Subcutaneous adipose tissue (tissue), 4 donors: Measurements from ENCODE around the gene DPEP2. TPM values are rescaled to one million over a fixed set of nuclear protein-coding genes. Genes with fewer than 3 reads are reported as not detected.

Source experiments
- total RNA-seq, 4 donors: library from RNA; depleted of rRNA; stranded (reverse); fragments of >200 nt; gene quantifications; one replicate each; pipeline ENCODE4 v1.1.0, GENCODE V29; 2016
- TF ChIP-seq, protein P1 (sequence below): fragments of 450-650 bp; IDR thresholded peaks from one replicate; pipeline ENCODE4 v1.5.1; 2016; ENCODE audit warnings: low read depth, mild to moderate bottlenecking, control low read depth, antibody characterized with exemption, moderate library complexity

The DPEP2 gene
- total RNA-seq, 4 donors from 2014 or later = 0.98 to 28.7 (median 9.5) TPM

- TF ChIP-seq, protein P1, sequence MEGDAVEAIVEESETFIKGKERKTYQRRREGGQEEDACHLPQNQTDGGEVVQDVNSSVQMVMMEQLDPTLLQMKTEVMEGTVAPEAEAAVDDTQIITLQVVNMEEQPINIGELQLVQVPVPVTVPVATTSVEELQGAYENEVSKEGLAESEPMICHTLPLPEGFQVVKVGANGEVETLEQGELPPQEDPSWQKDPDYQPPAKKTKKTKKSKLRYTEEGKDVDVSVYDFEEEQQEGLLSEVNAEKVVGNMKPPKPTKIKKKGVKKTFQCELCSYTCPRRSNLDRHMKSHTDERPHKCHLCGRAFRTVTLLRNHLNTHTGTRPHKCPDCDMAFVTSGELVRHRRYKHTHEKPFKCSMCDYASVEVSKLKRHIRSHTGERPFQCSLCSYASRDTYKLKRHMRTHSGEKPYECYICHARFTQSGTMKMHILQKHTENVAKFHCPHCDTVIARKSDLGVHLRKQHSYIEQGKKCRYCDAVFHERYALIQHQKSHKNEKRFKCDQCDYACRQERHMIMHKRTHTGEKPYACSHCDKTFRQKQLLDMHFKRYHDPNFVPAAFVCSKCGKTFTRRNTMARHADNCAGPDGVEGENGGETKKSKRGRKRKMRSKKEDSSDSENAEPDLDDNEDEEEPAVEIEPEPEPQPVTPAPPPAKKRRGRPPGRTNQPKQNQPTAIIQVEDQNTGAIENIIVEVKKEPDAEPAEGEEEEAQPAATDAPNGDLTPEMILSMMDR = no peak
Observed at GRCh38 chr16:67945392-67945933, 53.8 kb downstream of the DPEP2 start.

DNA sequence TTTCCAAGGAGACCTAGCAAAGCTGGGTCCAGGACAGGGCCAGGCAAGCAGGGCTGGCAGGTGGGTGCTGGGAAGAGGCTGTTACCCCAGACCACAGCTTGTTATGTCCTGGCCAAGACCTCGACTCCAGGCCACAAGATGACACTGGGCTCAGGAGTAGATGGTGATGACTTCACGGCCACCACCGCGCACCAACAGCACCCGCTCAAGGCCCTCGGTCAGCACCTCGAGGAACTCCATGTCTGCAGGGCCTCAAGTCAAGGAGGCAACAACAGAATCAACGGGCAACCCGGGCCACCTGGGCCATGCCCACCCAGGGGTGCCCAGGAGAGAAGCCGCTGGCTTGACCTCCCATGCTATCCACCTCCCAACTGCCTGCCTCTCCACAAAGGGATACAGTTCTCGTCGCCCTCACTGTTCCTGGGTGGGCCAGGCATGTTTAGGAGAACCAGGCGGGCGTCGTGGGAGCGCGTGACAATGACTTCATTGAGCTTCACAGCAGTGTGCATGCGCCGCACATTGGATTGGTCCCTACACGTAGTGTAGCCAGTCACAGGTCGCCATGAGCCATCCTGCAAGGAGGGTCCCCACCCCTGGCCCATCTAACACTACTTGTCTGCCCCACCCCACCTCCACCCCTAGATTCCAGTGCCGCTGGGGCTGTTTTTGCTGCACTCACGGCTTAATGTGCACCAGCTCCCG is 54.4 kb downstream of the DPEP2 start:
- TF ChIP-seq, protein P1 = no peak

DNA sequence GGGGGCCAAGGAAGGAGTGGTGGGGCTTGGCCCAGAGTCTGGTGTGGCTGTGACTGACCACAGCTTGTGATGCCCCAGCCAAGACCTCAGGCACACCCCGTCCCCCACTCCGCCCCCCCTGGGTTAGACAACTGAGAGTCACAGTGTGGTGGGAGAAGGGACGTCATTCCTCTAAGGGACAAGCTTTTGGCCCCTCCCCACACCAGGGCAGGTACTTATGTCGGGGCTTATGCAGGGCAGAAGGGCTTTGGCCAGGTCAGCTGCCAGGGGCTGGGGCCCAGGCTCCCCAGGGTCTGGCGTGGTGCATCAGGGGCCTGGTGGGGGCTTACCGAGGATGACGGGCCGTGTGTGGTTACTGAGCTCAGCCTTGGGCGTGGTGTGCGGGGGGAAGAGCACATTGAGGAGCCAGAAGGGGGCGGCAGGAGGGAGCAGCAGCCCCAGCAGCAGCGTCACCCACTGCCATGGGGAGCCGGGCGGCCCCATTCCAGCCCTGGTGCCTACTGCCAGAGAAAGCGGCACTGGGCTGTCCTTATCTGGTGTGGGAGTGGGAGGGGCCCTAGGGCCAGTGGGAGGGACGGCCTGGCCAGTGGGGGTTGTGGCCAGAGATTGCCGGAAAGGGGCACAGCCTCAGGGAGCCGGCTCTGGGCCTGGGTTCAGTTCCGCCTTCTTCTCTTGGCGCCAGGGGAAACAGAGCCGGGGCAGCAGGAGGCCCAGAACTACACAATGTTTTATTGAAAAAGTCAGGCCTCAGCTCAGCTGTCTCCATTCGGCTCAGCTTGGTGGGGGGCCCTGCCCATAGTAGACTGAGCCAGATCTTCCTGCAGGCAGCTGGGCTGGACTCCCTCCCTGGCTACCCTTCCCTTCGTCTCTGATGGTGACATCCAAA is 55.4 kb downstream of the DPEP2 start, which contains the start of gene LCAT:
Gene LCAT (minus strand): TSS at position 502 of the 886 bp plus-strand sequence. CDS start 19 bp downstream, at position 483.
- TF ChIP-seq, protein P1 = no peak

GRCh38 chr16:67943256-67943618 is 56.0 kb downstream of the DPEP2 start:
- TF ChIP-seq, protein P1 = no peak

GRCh38 chr16:67942510-67943255 is 56.6 kb downstream of the DPEP2 start:
- TF ChIP-seq, protein P1 = no peak

DNA sequence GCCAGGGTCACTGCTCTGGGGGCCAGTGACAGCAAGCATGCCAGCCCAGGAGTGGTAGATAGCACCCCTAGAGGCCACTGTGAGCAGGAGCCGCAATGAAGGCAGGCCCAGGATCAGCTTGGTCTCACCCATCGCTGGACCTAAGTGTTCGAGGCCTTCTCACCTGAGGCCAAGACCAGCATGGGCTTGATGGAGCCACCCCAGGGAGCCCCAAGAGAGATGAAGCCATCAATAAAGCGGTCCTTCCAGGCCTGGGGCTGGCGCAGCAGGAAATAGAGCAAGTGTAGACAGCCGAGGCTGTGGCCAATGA is 57.1 kb downstream of the DPEP2 start:
- TF ChIP-seq, protein P1 = no peak
